Measurements from ENCODE around the gene NDUFS6. TPM values are rescaled to one million over a fixed set of nuclear protein-coding genes. Genes with fewer than 3 reads are reported as not detected.

Gene NDUFS6
- total RNA-seq, 4 donors from 2014 or later = 22.0 to 86.9 (median 49.7) TPM

DNA sequence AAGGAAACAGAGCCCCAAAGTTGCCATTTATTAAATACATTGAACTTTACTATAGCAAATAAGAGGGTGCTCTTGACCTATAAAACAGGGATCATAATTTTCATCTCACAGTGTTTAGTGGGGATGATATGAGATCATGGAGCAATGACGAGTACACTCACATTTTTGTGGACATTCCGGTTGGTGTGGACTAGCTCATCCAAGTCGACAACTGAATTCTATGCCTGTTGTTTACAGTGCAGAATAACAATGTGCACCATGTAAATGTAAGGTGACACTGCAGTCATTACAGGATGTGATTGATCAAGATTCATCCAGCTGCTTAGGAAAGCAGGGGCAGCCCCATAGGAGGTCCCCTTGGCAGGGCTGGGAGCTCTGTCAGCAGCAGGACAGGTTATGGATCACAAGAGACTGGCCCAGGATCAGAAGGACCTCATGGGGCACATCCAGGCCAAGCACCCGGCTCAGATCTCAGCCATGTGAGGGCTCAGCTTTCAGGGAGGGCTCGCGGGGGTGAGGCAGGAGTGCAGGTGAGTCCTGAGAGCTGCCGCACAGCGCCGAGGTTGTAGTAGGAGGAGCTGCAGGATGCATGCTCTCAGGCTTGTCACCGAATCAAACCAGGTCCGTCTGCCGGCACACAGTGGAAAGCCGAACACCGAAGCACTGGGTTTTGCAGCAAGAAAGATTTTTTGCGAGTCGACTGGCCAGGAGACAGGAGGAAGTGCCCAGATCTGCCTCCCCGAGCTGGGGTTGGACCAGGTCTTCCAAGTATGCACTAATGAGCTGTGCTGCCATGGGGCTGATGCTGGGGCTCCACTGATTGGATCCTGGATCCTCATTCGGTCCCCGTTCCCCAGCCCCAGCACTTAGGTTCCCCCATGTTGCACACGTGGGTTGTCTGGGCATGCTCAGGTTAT is 29.8 kb upstream of the NDUFS6 start:
- TF ChIP-seq, protein P1, sequence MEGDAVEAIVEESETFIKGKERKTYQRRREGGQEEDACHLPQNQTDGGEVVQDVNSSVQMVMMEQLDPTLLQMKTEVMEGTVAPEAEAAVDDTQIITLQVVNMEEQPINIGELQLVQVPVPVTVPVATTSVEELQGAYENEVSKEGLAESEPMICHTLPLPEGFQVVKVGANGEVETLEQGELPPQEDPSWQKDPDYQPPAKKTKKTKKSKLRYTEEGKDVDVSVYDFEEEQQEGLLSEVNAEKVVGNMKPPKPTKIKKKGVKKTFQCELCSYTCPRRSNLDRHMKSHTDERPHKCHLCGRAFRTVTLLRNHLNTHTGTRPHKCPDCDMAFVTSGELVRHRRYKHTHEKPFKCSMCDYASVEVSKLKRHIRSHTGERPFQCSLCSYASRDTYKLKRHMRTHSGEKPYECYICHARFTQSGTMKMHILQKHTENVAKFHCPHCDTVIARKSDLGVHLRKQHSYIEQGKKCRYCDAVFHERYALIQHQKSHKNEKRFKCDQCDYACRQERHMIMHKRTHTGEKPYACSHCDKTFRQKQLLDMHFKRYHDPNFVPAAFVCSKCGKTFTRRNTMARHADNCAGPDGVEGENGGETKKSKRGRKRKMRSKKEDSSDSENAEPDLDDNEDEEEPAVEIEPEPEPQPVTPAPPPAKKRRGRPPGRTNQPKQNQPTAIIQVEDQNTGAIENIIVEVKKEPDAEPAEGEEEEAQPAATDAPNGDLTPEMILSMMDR (IDR thresholded peaks at IDR 0.05) = no peak
- no peak for TF ChIP-seq POLR2A (IDR thresholded peaks at IDR 0.05)
- 65 to 73% methylated on average over 14 to 20 of the region's 20 CpGs for WGBS, 2 donors
- no peak for DNase-seq (ENCODE audit: low spot score in 2 of 2)
- intact Hi-C loops (cut with DNase I; ENCODE audit: low total_unique reads) = no loop called here
- H3K4me3 ChIP-seq (ENCODE audit: low read depth, poor library complexity, severe bottlenecking) = no peak overlapping the region

- intact Hi-C loops (cut with DNase I; ENCODE audit: low total_unique reads) = no loop called here
- 34 to 48% methylated on average over 5 of the region's 5 CpGs for WGBS, 2 donors
- H3K4me3 ChIP-seq (ENCODE audit: low read depth, poor library complexity, severe bottlenecking) = no peak overlapping the region
- DNase-seq (ENCODE audit: low spot score in 2 of 2) = no peak
- TF ChIP-seq POLR2A (IDR thresholded peaks at IDR 0.05) = no peak
- TF ChIP-seq, protein P1 (IDR thresholded peaks at IDR 0.05) = no peak
These were observed 28.6 kb upstream of the NDUFS6 start for GRCh38 chr5:1772634-1773033.

DNA sequence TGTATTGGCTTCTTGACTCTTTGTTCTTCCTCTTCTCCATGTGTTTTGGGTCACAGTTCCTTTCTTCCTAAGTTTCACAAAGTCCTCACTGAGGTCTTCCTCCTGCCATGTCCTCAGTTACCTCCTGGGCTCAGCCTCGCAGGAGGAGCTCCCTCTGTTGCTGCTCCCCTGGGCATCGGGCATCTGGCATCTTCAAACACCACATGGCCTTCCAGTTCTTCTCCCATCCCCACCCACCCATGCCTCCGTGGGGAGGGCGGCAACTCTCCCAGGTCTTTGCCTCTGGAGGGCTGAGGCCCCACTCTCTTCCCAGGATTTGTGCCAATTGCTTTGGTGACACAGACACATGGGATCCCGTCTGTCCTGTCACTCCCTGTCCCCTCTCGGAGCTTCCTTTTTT is 24.4 kb upstream of the NDUFS6 start:
- WGBS, 2 donors = 76 to 96% methylated on average over 6 of the region's 6 CpGs

GRCh38 chr5:1777281-1778137 is 23.7 kb upstream of the NDUFS6 start:
- DNase-seq (ENCODE audit: low spot score in 2 of 2) = no peak
- TF ChIP-seq, protein P1 (IDR thresholded peaks at IDR 0.05) = no peak
- intact Hi-C loops (cut with DNase I; ENCODE audit: low total_unique reads) = no loop called here
- H3K4me3 ChIP-seq (ENCODE audit: low read depth, poor library complexity, severe bottlenecking) = no peak overlapping the region
- WGBS, 2 donors = 91% methylated on average over 30 of the region's 31 CpGs

More for the DNA sequence above, 24.4 kb upstream of the NDUFS6 start:
- intact Hi-C loops (cut with DNase I; ENCODE audit: low total_unique reads) = no loop called here
- H3K4me3 ChIP-seq (ENCODE audit: low read depth, poor library complexity, severe bottlenecking) = no peak overlapping the region
- TF ChIP-seq, protein P1 (IDR thresholded peaks at IDR 0.05) = no peak
- TF ChIP-seq POLR2A (IDR thresholded peaks at IDR 0.05) = no peak
- DNase-seq (ENCODE audit: low spot score in 2 of 2) = no peak

DNA sequence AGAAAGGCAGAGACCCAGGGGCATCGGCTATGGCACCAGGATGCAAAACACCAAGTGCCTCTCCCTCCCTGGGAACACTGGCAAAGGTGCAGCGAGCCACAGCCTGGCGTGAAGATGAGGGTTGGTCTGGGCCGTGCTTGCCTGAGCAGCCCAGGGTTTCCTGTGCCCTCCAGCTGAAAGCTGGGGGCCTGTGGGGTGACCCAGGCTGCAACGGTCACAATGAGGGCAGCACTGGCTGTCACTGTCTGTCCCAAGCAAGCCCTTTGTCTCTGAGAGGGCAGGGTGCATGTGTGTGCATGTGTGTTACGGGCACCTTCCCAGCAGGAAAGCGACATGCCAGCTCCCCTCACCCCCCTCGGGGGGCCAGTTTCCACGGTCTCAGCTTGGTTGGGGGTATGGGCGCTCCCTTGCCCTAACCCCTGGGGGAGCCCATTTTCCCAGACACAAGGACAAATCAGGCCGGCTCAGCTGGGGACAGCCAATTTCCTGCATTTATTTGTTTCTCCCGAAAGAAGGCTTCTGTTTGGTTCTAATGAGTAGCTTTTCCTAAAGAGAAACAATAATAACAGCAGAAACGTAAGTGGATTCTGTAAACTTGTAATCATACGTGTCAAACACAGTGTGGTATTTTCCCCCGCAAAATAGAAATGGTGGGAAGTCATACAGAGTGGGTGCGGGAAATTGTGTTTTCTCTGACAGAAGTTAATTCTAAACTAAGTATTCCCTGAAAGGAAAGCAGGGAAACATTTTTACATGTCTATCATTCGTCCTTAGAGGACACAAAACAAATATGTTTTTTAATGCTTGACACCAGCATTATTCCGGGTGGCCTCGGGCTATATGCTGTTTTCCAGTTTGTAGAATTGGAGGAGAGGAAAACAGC is 22.8 kb upstream of the NDUFS6 start:
- DNase-seq (ENCODE audit: low spot score in 2 of 2) = no peak
- no peak for TF ChIP-seq POLR2A (IDR thresholded peaks at IDR 0.05)
- TF ChIP-seq, protein P1 (IDR thresholded peaks at IDR 0.05) = no peak
- 71 to 75% methylated on average over 19 of the region's 19 CpGs for WGBS, 2 donors
- H3K4me3 ChIP-seq (ENCODE audit: low read depth, poor library complexity, severe bottlenecking) = no peak overlapping the region
- intact Hi-C loops (cut with DNase I; ENCODE audit: low total_unique reads) = no loop called here

Measured in lower leg skin (tissue), 4 donors.